ENCODE results near the gene SEPTIN5. TPM values are rescaled to one million over a fixed set of nuclear protein-coding genes. Genes with fewer than 3 reads are reported as not detected.
"Not testable (repeated sequence)": the region's sequence is repeated elsewhere in the genome, so short reads cannot be mapped to it uniquely, and the experiment has no call there.

Gene SEPTIN5
- total and polyA plus RNA-seq, 2 experiments from 2014 or later, result 4.3 to 17.2 TPM

GRCh38 chr22:19675428-19675827 lies 38.9 kb upstream of the SEPTIN5 start:
- H4K20me1 ChIP-seq (replicated peaks; ENCODE audit: insufficient read depth), result no peaks in the 10 kb centered on the region

DNA sequence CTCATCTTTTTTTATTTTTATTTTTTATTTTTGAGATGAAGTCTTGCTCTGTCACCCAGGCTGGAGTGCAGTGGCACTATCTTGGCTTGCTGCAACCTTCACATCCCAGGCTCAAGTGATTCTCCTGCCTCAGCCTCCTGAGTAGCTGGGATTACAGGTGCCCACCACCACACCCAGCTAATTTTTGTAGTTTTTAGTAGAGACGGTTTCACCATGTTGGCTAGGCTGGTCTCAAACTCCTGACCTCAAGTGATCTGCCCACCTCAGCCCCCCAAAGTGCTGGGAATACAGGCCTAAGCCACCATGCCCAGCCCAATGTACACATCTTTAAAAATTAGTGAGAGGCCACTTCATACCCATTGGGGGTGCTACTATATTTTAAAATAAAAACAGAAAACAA lies 37.9 kb upstream of the SEPTIN5 start:
- H3F3A ChIP-seq (replicated peaks; ENCODE audit: low read depth); H3K27me3 Mint-ChIP-seq (ENCODE audit: insufficient read depth, low read depth, poor library complexity); H3K4me1 ChIP-seq (ENCODE audit: insufficient read depth); H3K27ac Mint-ChIP-seq; H4K20me1 ChIP-seq (replicated peaks; ENCODE audit: insufficient read depth); H3K9me2 ChIP-seq (ENCODE audit: insufficient read depth); H3K27me3 ChIP-seq (ENCODE audit: insufficient read depth); H3K27ac ChIP-seq (ENCODE audit: low read depth); H3K9me3 Mint-ChIP-seq; H2AFZ ChIP-seq; H3K4me3 ChIP-seq; H3K4me1 Mint-ChIP-seq; H3K79me2 ChIP-seq (replicated peaks; ENCODE audit: insufficient read depth); H3K36me3 ChIP-seq (ENCODE audit: insufficient read depth); ATAC-seq; H3K36me3 Mint-ChIP-seq (ENCODE audit: low read depth); H3K4me2 ChIP-seq; DNase-seq (ENCODE audit: low spot score); H3K4me3 Mint-ChIP-seq: not testable (repeated sequence)

More at GRCh38 chr22:19675428-19675827, 38.9 kb upstream of the SEPTIN5 start:
- Mint-ChIP-seq H3K9me3 (peaks cover 6% of the 10 kb centered on the region; the same call in 2 of the 3 replicates), H3K36me3 (ENCODE audit: low read depth) (no peaks in the 10 kb centered on the region), H3K27me3 (ENCODE audit: insufficient read depth, low read depth, poor library complexity) (peaks cover 4% of the 10 kb centered on the region), H3K4me1 (peaks cover 8% of the 10 kb centered on the region), H3K4me3 (no peak overlapping the region), H3K27ac (no peak overlapping the region)
- no peak overlapping the region for H3K4me2 ChIP-seq
- no peaks in the 10 kb centered on the region for H3K27me3 ChIP-seq (ENCODE audit: insufficient read depth)
- H2AFZ ChIP-seq, result no peak overlapping the region
- no peaks in the 10 kb centered on the region for H3K79me2 ChIP-seq (replicated peaks; ENCODE audit: insufficient read depth)
- no peak for TF ChIP-seq EZH2phosphoT487 (IDR thresholded peaks at IDR 0.05; ENCODE audit: unreplicated experiment)
- no peak for TF ChIP-seq EZH2 (IDR thresholded peaks at IDR 0.05; ENCODE audit: low read depth, unreplicated experiment)
- TF ChIP-seq ETS1 (IDR thresholded peaks at IDR 0.05), result no peak
- TF ChIP-seq CREB1 (CRISPR knock-in tag; IDR thresholded peaks at IDR 0.05; ENCODE audit: low read depth), result no peak
- H3K36me3 ChIP-seq (ENCODE audit: insufficient read depth), result no peaks in the 10 kb centered on the region
- H3K4me1 ChIP-seq (ENCODE audit: insufficient read depth), result peaks cover 9% of the 10 kb centered on the region; the same call in 1 of the 2 replicates
- DNase-seq (ENCODE audit: low spot score) (no peak), ATAC-seq (no peak)
- no peak overlapping the region for H3K4me3 ChIP-seq
- H3F3A ChIP-seq (replicated peaks; ENCODE audit: low read depth), result no peaks in the 10 kb centered on the region
- peaks cover 12% of the 10 kb centered on the region for H3K9me2 ChIP-seq (ENCODE audit: insufficient read depth)
- no peak overlapping the region for H3K27ac ChIP-seq (ENCODE audit: low read depth)

GRCh38 chr22:19678949-19679521 lies 35.3 kb upstream of the SEPTIN5 start:
- Histone ChIP-seq H2AFZ (peak overlapping the region; percentile 81), H3K4me1 (ENCODE audit: insufficient read depth) (peaks cover 9% of the 10 kb centered on the region; the same call in 1 of the 2 replicates), H3F3A (replicated peaks; ENCODE audit: low read depth) (no peaks in the 10 kb centered on the region), H3K27me3 (ENCODE audit: insufficient read depth) (no peaks in the 10 kb centered on the region), H3K4me3 (no peak overlapping the region), H3K27ac (ENCODE audit: low read depth) (no peak overlapping the region), H3K36me3 (ENCODE audit: insufficient read depth) (no peaks in the 10 kb centered on the region), H3K79me2 (replicated peaks; ENCODE audit: insufficient read depth) (no peaks in the 10 kb centered on the region), H3K9me2 (ENCODE audit: insufficient read depth) (no peaks in the 10 kb centered on the region), H3K4me2 (no peak overlapping the region), H4K20me1 (replicated peaks; ENCODE audit: insufficient read depth) (no peaks in the 10 kb centered on the region)
- Mint-ChIP-seq H3K36me3 (ENCODE audit: low read depth) (no peaks in the 10 kb centered on the region), H3K4me1 (peaks cover 8% of the 10 kb centered on the region), H3K27ac (no peak overlapping the region), H3K27me3 (ENCODE audit: insufficient read depth, low read depth, poor library complexity) (peaks cover 4% of the 10 kb centered on the region), H3K9me3 (peaks cover 13% of the 10 kb centered on the region), H3K4me3 (no peak overlapping the region)
- ATAC-seq, result peak; percentile 55
- peak; percentile 70 for DNase-seq (ENCODE audit: low spot score)
- TF ChIP-seq, protein P1, sequence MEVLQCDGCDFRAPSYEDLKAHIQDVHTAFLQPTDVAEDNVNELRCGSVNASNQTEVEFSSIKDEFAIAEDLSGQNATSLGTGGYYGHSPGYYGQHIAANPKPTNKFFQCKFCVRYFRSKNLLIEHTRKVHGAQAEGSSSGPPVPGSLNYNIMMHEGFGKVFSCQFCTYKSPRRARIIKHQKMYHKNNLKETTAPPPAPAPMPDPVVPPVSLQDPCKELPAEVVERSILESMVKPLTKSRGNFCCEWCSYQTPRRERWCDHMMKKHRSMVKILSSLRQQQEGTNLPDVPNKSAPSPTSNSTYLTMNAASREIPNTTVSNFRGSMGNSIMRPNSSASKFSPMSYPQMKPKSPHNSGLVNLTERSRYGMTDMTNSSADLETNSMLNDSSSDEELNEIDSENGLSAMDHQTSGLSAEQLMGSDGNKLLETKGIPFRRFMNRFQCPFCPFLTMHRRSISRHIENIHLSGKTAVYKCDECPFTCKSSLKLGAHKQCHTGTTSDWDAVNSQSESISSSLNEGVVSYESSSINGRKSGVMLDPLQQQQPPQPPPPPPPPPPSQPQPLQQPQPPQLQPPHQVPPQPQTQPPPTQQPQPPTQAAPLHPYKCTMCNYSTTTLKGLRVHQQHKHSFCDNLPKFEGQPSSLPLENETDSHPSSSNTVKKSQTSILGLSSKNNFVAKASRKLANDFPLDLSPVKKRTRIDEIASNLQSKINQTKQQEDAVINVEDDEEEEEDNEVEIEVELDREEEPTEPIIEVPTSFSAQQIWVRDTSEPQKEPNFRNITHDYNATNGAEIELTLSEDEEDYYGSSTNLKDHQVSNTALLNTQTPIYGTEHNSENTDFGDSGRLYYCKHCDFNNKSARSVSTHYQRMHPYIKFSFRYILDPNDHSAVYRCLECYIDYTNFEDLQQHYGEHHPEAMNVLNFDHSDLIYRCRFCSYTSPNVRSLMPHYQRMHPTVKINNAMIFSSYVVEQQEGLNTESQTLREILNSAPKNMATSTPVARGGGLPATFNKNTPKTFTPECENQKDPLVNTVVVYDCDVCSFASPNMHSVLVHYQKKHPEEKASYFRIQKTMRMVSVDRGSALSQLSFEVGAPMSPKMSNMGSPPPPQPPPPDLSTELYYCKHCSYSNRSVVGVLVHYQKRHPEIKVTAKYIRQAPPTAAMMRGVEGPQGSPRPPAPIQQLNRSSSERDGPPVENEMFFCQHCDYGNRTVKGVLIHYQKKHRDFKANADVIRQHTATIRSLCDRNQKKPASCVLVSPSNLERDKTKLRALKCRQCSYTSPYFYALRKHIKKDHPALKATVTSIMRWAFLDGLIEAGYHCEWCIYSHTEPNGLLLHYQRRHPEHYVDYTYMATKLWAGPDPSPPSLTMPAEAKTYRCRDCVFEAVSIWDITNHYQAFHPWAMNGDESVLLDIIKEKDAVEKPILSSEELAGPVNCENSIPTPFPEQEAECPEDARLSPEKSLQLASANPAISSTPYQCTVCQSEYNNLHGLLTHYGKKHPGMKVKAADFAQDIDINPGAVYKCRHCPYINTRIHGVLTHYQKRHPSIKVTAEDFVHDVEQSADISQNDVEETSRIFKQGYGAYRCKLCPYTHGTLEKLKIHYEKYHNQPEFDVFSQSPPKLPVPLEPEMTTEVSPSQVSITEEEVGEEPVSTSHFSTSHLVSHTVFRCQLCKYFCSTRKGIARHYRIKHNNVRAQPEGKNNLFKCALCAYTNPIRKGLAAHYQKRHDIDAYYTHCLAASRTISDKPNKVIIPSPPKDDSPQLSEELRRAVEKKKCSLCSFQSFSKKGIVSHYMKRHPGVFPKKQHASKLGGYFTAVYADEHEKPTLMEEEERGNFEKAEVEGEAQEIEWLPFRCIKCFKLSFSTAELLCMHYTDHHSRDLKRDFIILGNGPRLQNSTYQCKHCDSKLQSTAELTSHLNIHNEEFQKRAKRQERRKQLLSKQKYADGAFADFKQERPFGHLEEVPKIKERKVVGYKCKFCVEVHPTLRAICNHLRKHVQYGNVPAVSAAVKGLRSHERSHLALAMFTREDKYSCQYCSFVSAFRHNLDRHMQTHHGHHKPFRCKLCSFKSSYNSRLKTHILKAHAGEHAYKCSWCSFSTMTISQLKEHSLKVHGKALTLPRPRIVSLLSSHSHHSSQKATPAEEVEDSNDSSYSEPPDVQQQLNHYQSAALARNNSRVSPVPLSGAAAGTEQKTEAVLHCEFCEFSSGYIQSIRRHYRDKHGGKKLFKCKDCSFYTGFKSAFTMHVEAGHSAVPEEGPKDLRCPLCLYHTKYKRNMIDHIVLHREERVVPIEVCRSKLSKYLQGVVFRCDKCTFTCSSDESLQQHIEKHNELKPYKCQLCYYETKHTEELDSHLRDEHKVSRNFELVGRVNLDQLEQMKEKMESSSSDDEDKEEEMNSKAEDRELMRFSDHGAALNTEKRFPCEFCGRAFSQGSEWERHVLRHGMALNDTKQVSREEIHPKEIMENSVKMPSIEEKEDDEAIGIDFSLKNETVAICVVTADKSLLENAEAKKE (CRISPR knock-in tag; IDR thresholded peaks at IDR 0.05), result no peak
- TF ChIP-seq EZH2phosphoT487 (IDR thresholded peaks at IDR 0.05; ENCODE audit: unreplicated experiment) (no peak), STAT1 (IDR thresholded peaks at IDR 0.05; ENCODE audit: unreplicated experiment) (no peak), EZH2 (IDR thresholded peaks at IDR 0.05; ENCODE audit: low read depth, unreplicated experiment) (no peak), JUNB (IDR thresholded peaks at IDR 0.05; ENCODE audit: unreplicated experiment) (no peak), ETS1 (IDR thresholded peaks at IDR 0.05) (no peak), CREB1 (CRISPR knock-in tag; IDR thresholded peaks at IDR 0.05; ENCODE audit: low read depth) (no peak)
